ENCODE data around the gene TMEM18.
"Not testable (repeated sequence)": the region's sequence is repeated elsewhere in the genome, so short reads cannot be mapped to it uniquely, and the experiment has no call there.

TMEM18 gene

GRCh38 chr2:694174-694573 is 17.0 kb upstream of the TMEM18 start:
- Histone ChIP-seq H3K4me1 (ENCODE audit: control insufficient read depth, insufficient read depth, low read length, poor library complexity, severe bottlenecking) (no peaks in the 10 kb centered on the region), H3K4me3 (ENCODE audit: insufficient read depth, low read depth, low read length, poor library complexity, severe bottlenecking) (no peak overlapping the region), H3K9me3 (ENCODE audit: control insufficient read depth, low read length) (no peaks in the 10 kb centered on the region), H3K27ac (ENCODE audit: insufficient read depth, low read length, poor library complexity, severe bottlenecking) (no peak overlapping the region), H3K27me3 (replicated peaks; ENCODE audit: control insufficient read depth, insufficient read depth, low read length, poor library complexity, severe bottlenecking) (peaks cover 5% of the 10 kb centered on the region), H3K36me3 (ENCODE audit: control insufficient read depth, insufficient read depth, low read length) (no peaks in the 10 kb centered on the region)
- DNase-seq = no peak

DNA sequence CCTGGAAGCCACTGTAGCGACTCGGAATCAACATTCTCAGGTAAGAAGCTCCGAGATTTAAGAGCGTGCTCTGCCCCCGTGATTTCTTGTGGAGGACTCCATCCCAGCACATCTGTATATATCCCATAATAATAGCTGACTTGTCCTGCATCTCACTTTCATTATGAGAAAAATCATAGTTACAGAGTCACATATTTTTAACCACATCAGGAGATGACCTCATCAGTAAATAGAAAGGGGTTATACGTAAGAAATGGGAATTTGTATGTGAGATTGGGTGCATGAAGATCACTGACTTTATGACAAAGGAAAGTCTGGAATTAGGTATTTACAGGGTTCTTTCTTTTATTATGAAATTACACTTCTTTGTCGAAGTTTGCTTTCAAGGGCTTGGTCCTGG is 16.4 kb upstream of the TMEM18 start:
- no peaks in the 10 kb centered on the region for H3K27me3 ChIP-seq (replicated peaks; ENCODE audit: control insufficient read depth, insufficient read depth, low read length, poor library complexity, severe bottlenecking)
- H3K4me3 ChIP-seq (ENCODE audit: insufficient read depth, low read depth, low read length, poor library complexity, severe bottlenecking) = no peak overlapping the region
- H3K27ac ChIP-seq (ENCODE audit: insufficient read depth, low read length, poor library complexity, severe bottlenecking) = no peak overlapping the region
- no peaks in the 10 kb centered on the region for H3K4me1 ChIP-seq (ENCODE audit: control insufficient read depth, insufficient read depth, low read length, poor library complexity, severe bottlenecking)
- H3K36me3 ChIP-seq (ENCODE audit: control insufficient read depth, insufficient read depth, low read length) = no peaks in the 10 kb centered on the region
- no peak for DNase-seq
- no peaks in the 10 kb centered on the region for H3K9me3 ChIP-seq (ENCODE audit: control insufficient read depth, low read length)

DNA sequence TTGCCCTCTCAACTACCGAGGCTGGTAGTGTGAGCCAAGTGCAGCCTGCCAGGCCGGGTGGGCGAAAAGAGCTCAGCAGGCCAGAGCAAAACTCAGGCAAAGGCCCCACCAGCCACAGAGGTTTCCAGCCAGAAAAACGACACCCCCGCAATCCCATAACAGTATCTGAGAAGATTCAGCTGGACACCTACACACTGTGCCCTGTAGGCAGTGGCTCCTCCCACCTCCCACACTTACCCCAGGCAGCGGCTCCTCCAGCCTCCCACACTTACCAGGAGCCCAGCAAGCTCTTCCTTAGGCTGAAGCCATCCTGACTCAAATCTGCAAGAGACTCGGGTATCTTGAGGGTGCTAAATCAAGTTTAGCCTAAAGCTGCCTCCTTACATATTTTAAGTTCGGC is 15.6 kb upstream of the TMEM18 start:
- no peak for DNase-seq
- no peak overlapping the region for H3K27ac ChIP-seq (ENCODE audit: insufficient read depth, low read length, poor library complexity, severe bottlenecking)
- H3K4me3 ChIP-seq (ENCODE audit: insufficient read depth, low read depth, low read length, poor library complexity, severe bottlenecking) = no peak overlapping the region
- H3K36me3 ChIP-seq (ENCODE audit: control insufficient read depth, insufficient read depth, low read length) = no peaks in the 10 kb centered on the region
- H3K9me3 ChIP-seq (ENCODE audit: control insufficient read depth, low read length) = no peaks in the 10 kb centered on the region
- no peaks in the 10 kb centered on the region for H3K4me1 ChIP-seq (ENCODE audit: control insufficient read depth, insufficient read depth, low read length, poor library complexity, severe bottlenecking)
- H3K27me3 ChIP-seq (replicated peaks; ENCODE audit: control insufficient read depth, insufficient read depth, low read length, poor library complexity, severe bottlenecking) = no peaks in the 10 kb centered on the region

DNA sequence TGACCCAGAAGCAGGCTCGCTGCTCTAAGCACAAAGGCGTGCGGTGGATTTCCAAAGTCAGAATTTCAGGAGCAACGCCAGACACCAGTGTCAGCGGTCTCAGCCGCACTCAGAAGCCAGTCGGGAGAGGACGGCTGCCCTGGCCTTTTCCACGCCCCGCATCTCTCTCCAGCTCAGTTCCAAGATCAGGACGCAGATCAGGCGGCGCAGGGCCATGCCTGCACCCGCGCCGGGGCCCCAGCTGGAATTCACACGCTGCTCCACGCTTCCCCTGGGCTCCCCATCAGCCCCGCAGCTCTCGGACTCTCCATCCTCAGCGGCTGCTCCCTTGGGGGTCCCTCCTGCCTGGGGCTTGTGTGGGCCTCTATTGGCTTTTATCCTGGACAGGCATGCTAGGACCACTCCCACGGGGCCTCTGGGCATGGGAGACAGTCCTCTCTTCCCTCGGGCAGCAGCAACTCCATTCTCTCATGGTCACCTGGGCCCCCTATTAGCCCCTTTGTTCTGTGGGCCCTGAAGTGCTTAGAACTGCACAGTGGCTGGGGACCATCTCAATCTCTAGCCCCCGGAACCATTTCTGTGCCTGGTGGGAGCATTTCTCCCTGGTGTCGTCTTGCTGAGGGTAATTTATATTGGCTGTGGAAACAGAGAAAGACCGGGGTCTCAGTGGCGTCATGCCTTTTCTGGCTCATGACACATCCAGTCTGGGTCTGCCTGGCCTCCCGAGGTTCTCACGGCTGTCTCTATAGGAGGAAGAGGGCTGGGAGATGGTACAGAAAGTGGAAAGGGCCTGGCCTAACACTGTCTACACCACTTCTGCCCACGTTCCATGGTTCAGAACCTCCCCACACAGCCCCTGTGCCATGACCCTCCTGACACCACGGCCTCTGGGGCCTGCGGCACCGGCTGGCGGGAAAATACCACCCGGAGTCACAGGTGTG is 14.9 kb upstream of the TMEM18 start:
- H3K9me3 ChIP-seq (ENCODE audit: control insufficient read depth, low read length) = no peaks in the 10 kb centered on the region
- no peak overlapping the region for H3K27ac ChIP-seq (ENCODE audit: insufficient read depth, low read length, poor library complexity, severe bottlenecking)
- no peak overlapping the region for H3K4me3 ChIP-seq (ENCODE audit: insufficient read depth, low read depth, low read length, poor library complexity, severe bottlenecking)
- no peaks in the 10 kb centered on the region for H3K27me3 ChIP-seq (replicated peaks; ENCODE audit: control insufficient read depth, insufficient read depth, low read length, poor library complexity, severe bottlenecking)
- H3K36me3 ChIP-seq (ENCODE audit: control insufficient read depth, insufficient read depth, low read length) = no peaks in the 10 kb centered on the region
- no peaks in the 10 kb centered on the region for H3K4me1 ChIP-seq (ENCODE audit: control insufficient read depth, insufficient read depth, low read length, poor library complexity, severe bottlenecking)
- DNase-seq = no peak

DNA sequence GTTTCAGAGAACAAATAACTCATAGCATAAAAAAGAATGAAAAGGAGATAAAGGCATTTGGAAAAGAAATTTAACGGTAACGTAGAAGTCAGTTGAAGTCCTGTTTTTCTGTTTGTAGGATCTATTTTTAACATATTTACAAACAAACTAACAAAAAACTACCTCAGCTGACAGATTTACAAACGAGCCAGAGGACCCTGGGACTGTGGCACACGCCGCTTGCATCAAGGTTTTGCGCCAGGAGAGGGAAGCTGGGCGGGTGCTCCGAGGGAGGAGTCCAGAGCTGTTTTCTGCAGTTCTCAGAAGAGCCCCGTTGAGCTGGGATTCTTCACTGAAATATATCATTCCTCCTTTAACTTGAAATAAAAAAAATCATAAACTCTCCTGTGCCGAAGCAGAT is 13.6 kb upstream of the TMEM18 start:
- no peak overlapping the region for H3K27ac ChIP-seq (ENCODE audit: insufficient read depth, low read length, poor library complexity, severe bottlenecking)
- no peaks in the 10 kb centered on the region for H3K27me3 ChIP-seq (replicated peaks; ENCODE audit: control insufficient read depth, insufficient read depth, low read length, poor library complexity, severe bottlenecking)
- H3K4me3 ChIP-seq (ENCODE audit: insufficient read depth, low read depth, low read length, poor library complexity, severe bottlenecking) = no peak overlapping the region
- no peaks in the 10 kb centered on the region for H3K4me1 ChIP-seq (ENCODE audit: control insufficient read depth, insufficient read depth, low read length, poor library complexity, severe bottlenecking)
- no peak for DNase-seq
- no peaks in the 10 kb centered on the region for H3K9me3 ChIP-seq (ENCODE audit: control insufficient read depth, low read length)
- H3K36me3 ChIP-seq (ENCODE audit: control insufficient read depth, insufficient read depth, low read length) = no peaks in the 10 kb centered on the region

DNA sequence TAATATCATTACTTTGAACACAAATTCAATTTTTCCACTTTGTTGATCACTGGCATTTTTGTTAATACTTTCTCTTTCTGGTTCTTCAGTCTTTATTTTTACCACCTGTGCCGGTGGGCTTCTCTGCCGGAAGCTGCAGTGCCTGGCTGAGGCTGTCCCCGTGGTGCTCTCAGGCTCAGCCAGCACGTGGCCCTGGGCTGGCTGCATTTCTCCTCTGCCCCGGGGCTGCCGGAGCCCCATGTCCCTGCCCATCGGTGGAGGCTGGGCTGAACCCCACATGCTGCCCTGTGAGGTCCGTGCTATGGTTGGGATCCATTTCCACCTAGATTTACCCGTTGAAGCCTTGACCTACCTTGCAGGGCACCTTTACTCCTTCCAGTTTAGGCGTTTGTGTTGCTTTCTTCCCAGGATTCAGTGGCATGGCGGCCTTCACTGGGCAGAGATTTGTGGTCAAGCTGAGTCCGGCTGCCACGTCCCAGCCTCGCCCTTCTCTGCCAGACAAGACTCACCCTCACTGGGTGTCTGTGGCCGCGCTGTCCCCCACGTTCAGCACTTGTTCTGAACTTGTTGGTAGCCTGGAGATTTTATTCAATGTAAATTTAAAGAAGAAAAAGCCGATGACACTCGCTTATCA is 12.8 kb upstream of the TMEM18 start:
- Histone ChIP-seq H3K36me3 (ENCODE audit: control insufficient read depth, insufficient read depth, low read length) (no peaks in the 10 kb centered on the region), H3K27ac (ENCODE audit: insufficient read depth, low read length, poor library complexity, severe bottlenecking) (no peak overlapping the region), H3K27me3 (replicated peaks; ENCODE audit: control insufficient read depth, insufficient read depth, low read length, poor library complexity, severe bottlenecking) (no peaks in the 10 kb centered on the region), H3K4me3 (ENCODE audit: insufficient read depth, low read depth, low read length, poor library complexity, severe bottlenecking) (no peak overlapping the region), H3K4me1 (ENCODE audit: control insufficient read depth, insufficient read depth, low read length, poor library complexity, severe bottlenecking) (no peaks in the 10 kb centered on the region), H3K9me3 (ENCODE audit: control insufficient read depth, low read length) (no peaks in the 10 kb centered on the region)
- DNase-seq = no peak

- Histone ChIP-seq H3K4me3 (ENCODE audit: insufficient read depth, low read depth, low read length, poor library complexity, severe bottlenecking) (no peak overlapping the region), H3K9me3 (ENCODE audit: control insufficient read depth, low read length) (no peaks in the 10 kb centered on the region), H3K36me3 (ENCODE audit: control insufficient read depth, insufficient read depth, low read length) (no peaks in the 10 kb centered on the region), H3K27ac (ENCODE audit: insufficient read depth, low read length, poor library complexity, severe bottlenecking) (no peak overlapping the region), H3K27me3 (replicated peaks; ENCODE audit: control insufficient read depth, insufficient read depth, low read length, poor library complexity, severe bottlenecking) (no peaks in the 10 kb centered on the region), H3K4me1 (ENCODE audit: control insufficient read depth, insufficient read depth, low read length, poor library complexity, severe bottlenecking) (no peaks in the 10 kb centered on the region)
- no peak for DNase-seq
Observed at GRCh38 chr2:689237-689636, 12.0 kb upstream of the TMEM18 start.

- no peaks in the 10 kb centered on the region for H3K9me3 ChIP-seq (ENCODE audit: control insufficient read depth, low read length)
- no peaks in the 10 kb centered on the region for H3K27me3 ChIP-seq (replicated peaks; ENCODE audit: control insufficient read depth, insufficient read depth, low read length, poor library complexity, severe bottlenecking)
- no peaks in the 10 kb centered on the region for H3K36me3 ChIP-seq (ENCODE audit: control insufficient read depth, insufficient read depth, low read length)
- no peak overlapping the region for H3K4me3 ChIP-seq (ENCODE audit: insufficient read depth, low read depth, low read length, poor library complexity, severe bottlenecking)
- H3K4me1 ChIP-seq (ENCODE audit: control insufficient read depth, insufficient read depth, low read length, poor library complexity, severe bottlenecking) = no peaks in the 10 kb centered on the region
- no peak for DNase-seq
- H3K27ac ChIP-seq (ENCODE audit: insufficient read depth, low read length, poor library complexity, severe bottlenecking) = no peak overlapping the region
Observed at GRCh38 chr2:688504-689076, 11.4 kb upstream of the TMEM18 start.

- Histone ChIP-seq H3K36me3 (ENCODE audit: control insufficient read depth, insufficient read depth, low read length) (no peaks in the 10 kb centered on the region), H3K27ac (ENCODE audit: insufficient read depth, low read length, poor library complexity, severe bottlenecking) (no peak overlapping the region), H3K4me3 (ENCODE audit: insufficient read depth, low read depth, low read length, poor library complexity, severe bottlenecking) (no peak overlapping the region), H3K9me3 (ENCODE audit: control insufficient read depth, low read length) (no peaks in the 10 kb centered on the region), H3K27me3 (replicated peaks; ENCODE audit: control insufficient read depth, insufficient read depth, low read length, poor library complexity, severe bottlenecking) (no peaks in the 10 kb centered on the region), H3K4me1 (ENCODE audit: control insufficient read depth, insufficient read depth, low read length, poor library complexity, severe bottlenecking) (no peaks in the 10 kb centered on the region)
- no peak for DNase-seq
Observed at GRCh38 chr2:685421-685820, 8.2 kb upstream of the TMEM18 start.

DNA sequence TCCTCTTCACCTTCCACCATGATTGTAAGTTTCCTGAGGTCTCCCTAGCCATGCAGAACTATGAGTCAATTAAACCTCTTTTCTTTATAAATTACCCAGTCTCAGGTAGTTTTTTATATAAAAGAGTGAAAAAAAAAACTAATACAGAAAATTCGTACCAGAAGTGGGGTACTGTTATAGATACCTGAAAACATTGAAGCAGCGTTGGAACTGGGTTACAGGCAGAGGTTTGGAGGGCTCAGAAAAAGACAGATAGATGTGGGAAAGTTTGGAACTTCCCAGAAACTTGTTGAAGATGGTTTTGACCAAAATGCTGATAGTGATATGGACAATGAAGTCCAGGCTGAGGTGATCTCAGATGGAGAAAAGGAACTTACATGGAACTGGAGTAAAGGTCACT is 7.7 kb upstream of the TMEM18 start:
- DNase-seq; H3K27me3 ChIP-seq (replicated peaks; ENCODE audit: control insufficient read depth, insufficient read depth, low read length, poor library complexity, severe bottlenecking); H3K27ac ChIP-seq (ENCODE audit: insufficient read depth, low read length, poor library complexity, severe bottlenecking); H3K36me3 ChIP-seq (ENCODE audit: control insufficient read depth, insufficient read depth, low read length); H3K9me3 ChIP-seq (ENCODE audit: control insufficient read depth, low read length); H3K4me1 ChIP-seq (ENCODE audit: control insufficient read depth, insufficient read depth, low read length, poor library complexity, severe bottlenecking); H3K4me3 ChIP-seq (ENCODE audit: insufficient read depth, low read depth, low read length, poor library complexity, severe bottlenecking): not testable (repeated sequence)

Measured in effector memory CD4-positive, alpha-beta T cell (primary cell).